Effector memory CD8-positive, alpha-beta T cell (primary cell): ENCODE data around the gene NCOA7.
"Not testable (repeated sequence)": the region's sequence is repeated elsewhere in the genome, so short reads cannot be mapped to it uniquely, and the experiment has no call there.

Source experiments
- ATAC-seq: fragments of 150-1000 bp; cut with Tn5 transposase; replicated peaks from 2 replicates; pipeline ENCODE4 v1.10.0; 2021; ENCODE audit warnings: mild to moderate bottlenecking, moderate library complexity
- DNase-seq, 3 experiments: peaks; one replicate each; pipeline ENCODE4 v3.0.0; 2021
- H3K27ac Mint-ChIP-seq, 2 donors: one replicate each; pipeline ENCODE4 v1.8.0; 2022; ENCODE audit warnings: mild to moderate bottlenecking in 2 of 2, mixed read lengths in 2 of 2, moderate library complexity in 2 of 2
- H3K27me3 Mint-ChIP-seq, 2 donors: one replicate each; pipeline ENCODE4 v1.8.0; 2022; ENCODE audit warnings: mixed read lengths in 2 of 2
- H3K36me3 Mint-ChIP-seq: one replicate; pipeline ENCODE4 v1.8.0; 2022; ENCODE audit warnings: mild to moderate bottlenecking, moderate library complexity, mixed read lengths; ENCODE audit not compliant: insufficient read depth
- H3K4me1 Mint-ChIP-seq, 2 donors: one replicate each; pipeline ENCODE4 v1.8.0; 2022; ENCODE audit warnings: low read depth in 2 of 2, mixed read lengths in 2 of 2
- H3K4me3 Mint-ChIP-seq, 2 donors: one replicate each; pipeline ENCODE4 v1.8.0; 2022; ENCODE audit warnings: mild to moderate bottlenecking in 2 of 2, mixed read lengths in 2 of 2, moderate library complexity in 2 of 2
- H3K9me3 Mint-ChIP-seq, 2 donors: one replicate each; pipeline ENCODE4 v1.8.0; 2022; ENCODE audit warnings: mixed read lengths in 2 of 2

Gene NCOA7

DNA sequence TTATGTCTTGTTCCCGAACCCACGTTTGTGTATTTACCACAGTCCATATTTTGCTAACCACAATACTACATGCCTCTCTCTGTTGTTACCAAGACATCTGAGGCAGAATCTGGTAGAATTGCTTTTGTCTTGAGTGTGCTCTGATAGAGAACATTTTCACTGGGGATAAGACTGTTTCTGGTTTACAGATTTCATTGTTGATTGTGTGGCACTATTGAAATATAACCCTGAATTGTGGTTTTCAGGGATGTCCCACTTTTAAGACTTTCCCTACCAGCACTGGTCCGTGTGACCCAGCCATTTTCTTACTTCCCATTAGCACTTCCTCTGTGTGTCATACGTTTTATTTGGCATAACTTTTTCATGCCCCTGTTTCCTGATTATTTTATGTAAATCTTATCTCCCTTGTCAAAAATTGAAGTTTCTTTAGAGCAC is 12.2 kb downstream of the NCOA7 start:
- Mint-ChIP-seq H3K27me3 (no peaks in the 10 kb centered on the region), H3K4me3 (peak overlapping the region in 1 of 2 donors; percentile 9), H3K27ac (peak overlapping the region; percentile 7 to 78), H3K36me3 (peaks cover 9% of the 10 kb centered on the region), H3K9me3 (no peaks in the 10 kb centered on the region), H3K4me1 (peaks cover 43 to 47% of the 10 kb centered on the region in 2 donors)
- ATAC-seq (peak; percentile 19), DNase-seq (no peak)

- no peak overlapping the region for H3K4me3 Mint-ChIP-seq
- no peak for DNase-seq
- no peaks in the 10 kb centered on the region for H3K27me3 Mint-ChIP-seq
- no peaks in the 10 kb centered on the region for H3K9me3 Mint-ChIP-seq
- peaks cover 5% of the 10 kb centered on the region for H3K36me3 Mint-ChIP-seq
- peaks cover 48 to 54% of the 10 kb centered on the region in 2 donors for H3K4me1 Mint-ChIP-seq
- ATAC-seq: peak; percentile 93
- H3K27ac Mint-ChIP-seq: peak overlapping the region; percentile 73 to 78
Observed at GRCh38 chr6:125804264-125804663, 13.5 kb downstream of the NCOA7 start.

DNA sequence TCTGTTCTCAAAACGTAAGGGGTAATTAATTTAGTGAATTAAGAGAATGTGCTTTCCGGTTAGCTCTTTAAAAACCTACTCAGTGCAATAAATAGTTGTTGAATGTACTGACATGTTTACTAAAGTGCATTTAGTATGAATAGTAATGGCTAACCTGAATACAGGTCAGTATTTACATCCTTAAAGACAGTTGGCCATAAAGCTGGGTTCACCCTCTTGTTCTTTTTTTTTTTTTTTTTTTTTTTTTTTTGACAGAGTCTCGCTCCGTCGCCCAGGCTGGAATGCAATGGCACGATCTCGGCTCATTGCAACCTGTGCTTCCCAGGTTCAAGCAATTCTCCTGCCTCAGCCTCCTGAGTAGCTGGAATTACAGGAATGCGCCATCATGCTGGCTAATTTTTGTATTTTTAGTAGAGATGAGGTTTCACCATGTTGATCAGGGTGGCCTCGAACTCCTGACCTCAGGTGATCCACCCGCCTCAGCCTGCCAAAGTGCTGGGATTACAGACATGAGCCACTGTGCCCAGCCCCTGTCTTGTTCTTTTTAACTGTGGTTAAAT is 14.2 kb downstream of the NCOA7 start:
- H3K4me3 Mint-ChIP-seq, H3K9me3 Mint-ChIP-seq, H3K27me3 Mint-ChIP-seq, ATAC-seq, DNase-seq, H3K27ac Mint-ChIP-seq, H3K36me3 Mint-ChIP-seq: not testable (repeated sequence)
- H3K4me1 Mint-ChIP-seq: peaks cover 45 to 48% of the 10 kb centered on the region in 2 donors

DNA sequence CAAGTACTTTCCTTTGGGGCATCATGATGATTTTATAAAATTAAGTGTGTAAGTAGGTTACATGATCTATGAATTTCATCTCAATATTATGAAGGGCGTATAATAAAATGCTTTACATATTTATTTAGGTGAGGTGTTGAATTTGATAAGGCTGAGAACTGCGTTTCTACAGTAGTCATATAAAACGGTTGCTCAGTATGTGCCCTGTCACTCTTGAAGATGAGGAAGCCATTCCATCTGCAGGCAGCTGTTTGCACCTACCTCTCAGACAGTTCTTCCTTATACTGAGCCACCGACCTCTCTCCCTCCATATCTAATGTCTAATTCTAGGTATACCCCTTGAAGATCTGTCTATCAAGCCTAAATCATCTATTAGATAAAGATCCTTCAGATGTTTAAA is 16.1 kb downstream of the NCOA7 start:
- no peaks in the 10 kb centered on the region for H3K9me3 Mint-ChIP-seq
- H3K36me3 Mint-ChIP-seq: peaks cover 4% of the 10 kb centered on the region
- no peaks in the 10 kb centered on the region for H3K27me3 Mint-ChIP-seq
- H3K27ac Mint-ChIP-seq: peak overlapping the region; percentile 0 to 20
- peaks cover 53 to 58% of the 10 kb centered on the region in 2 donors for H3K4me1 Mint-ChIP-seq
- H3K4me3 Mint-ChIP-seq: no peak overlapping the region
- ATAC-seq: no peak
- DNase-seq: no peak

- DNase-seq (no peak), ATAC-seq (no peak)
- H3K4me3 Mint-ChIP-seq: no peak overlapping the region
- peaks cover 57 to 59% of the 10 kb centered on the region in 2 donors for H3K4me1 Mint-ChIP-seq
- H3K9me3 Mint-ChIP-seq: no peaks in the 10 kb centered on the region
- no peaks in the 10 kb centered on the region for H3K27me3 Mint-ChIP-seq
- peaks cover 4% of the 10 kb centered on the region for H3K36me3 Mint-ChIP-seq
- peak overlapping the region; percentile 0 to 20 for H3K27ac Mint-ChIP-seq
Observed at GRCh38 chr6:125807293-125807692, 16.5 kb downstream of the NCOA7 start.

GRCh38 chr6:125808060-125808459 is 17.3 kb downstream of the NCOA7 start:
- ATAC-seq (peak; percentile 24), DNase-seq (no peak)
- no peaks in the 10 kb centered on the region for H3K27me3 Mint-ChIP-seq
- peaks cover 60 to 61% of the 10 kb centered on the region in 2 donors for H3K4me1 Mint-ChIP-seq
- peaks cover 4% of the 10 kb centered on the region for H3K36me3 Mint-ChIP-seq
- H3K27ac Mint-ChIP-seq: peak overlapping the region in 1 of 2 donors; percentile 10
- peak overlapping the region; percentile 9 to 49 for H3K4me3 Mint-ChIP-seq
- H3K9me3 Mint-ChIP-seq: no peaks in the 10 kb centered on the region

DNA sequence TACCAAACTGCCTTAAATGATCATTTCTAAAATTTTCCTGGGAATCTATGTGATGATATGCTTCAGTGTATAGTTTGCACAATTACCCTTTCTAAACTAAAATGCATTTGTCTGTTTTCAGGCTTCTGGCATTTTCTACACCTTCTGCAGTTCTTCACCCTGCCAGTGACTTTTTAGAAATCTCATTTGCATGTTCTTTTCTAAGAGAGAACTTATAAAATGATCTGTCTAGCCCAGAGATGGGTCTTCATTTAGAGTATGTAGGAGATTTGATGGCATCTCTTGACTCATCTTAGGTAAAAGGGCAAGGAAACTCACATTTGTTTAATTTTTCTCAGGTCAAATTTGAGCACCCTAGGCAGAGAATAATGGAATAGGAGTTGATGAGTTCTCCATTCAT is 17.8 kb downstream of the NCOA7 start:
- DNase-seq (no peak), ATAC-seq (no peak)
- Mint-ChIP-seq H3K27me3 (no peaks in the 10 kb centered on the region), H3K4me1 (peaks cover 56 to 60% of the 10 kb centered on the region in 2 donors), H3K36me3 (peaks cover 4% of the 10 kb centered on the region), H3K27ac (peak overlapping the region in 1 of 2 donors; percentile 62), H3K4me3 (peak overlapping the region in 1 of 2 donors; percentile 9), H3K9me3 (no peaks in the 10 kb centered on the region)

GRCh38 chr6:125809570-125810170 is 18.9 kb downstream of the NCOA7 start:
- ATAC-seq: no peak
- Mint-ChIP-seq H3K9me3 (no peaks in the 10 kb centered on the region), H3K36me3 (peaks cover 4% of the 10 kb centered on the region), H3K4me1 (peaks cover 51 to 57% of the 10 kb centered on the region in 2 donors), H3K27ac (peak overlapping the region in 1 of 2 donors; percentile 62), H3K4me3 (no peak overlapping the region), H3K27me3 (no peaks in the 10 kb centered on the region)
- no peak for DNase-seq

DNA sequence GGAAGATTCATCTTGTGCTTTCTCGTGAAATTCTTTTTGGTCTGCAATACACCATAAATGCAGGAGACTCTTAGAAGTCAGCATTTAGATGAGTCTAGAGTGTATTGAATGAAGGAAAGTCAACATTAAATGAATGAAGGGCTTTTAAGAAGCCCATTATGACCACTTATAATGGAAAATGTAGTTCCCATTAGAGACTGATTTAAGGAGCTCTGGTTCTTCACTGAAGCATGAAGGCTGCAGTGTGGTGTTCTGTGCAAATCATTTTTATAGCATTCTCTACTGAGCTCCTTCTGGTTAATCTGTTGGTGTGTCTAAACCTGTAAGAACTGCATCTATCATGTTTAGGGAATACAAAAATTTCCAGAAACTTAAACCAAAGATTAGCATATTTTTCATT is 19.7 kb downstream of the NCOA7 start:
- Mint-ChIP-seq H3K27me3 (no peaks in the 10 kb centered on the region), H3K36me3 (no peaks in the 10 kb centered on the region), H3K4me1 (peaks cover 55 to 59% of the 10 kb centered on the region in 2 donors), H3K27ac (no peak overlapping the region), H3K9me3 (no peaks in the 10 kb centered on the region), H3K4me3 (no peak overlapping the region)
- DNase-seq (no peak), ATAC-seq (no peak)

DNA sequence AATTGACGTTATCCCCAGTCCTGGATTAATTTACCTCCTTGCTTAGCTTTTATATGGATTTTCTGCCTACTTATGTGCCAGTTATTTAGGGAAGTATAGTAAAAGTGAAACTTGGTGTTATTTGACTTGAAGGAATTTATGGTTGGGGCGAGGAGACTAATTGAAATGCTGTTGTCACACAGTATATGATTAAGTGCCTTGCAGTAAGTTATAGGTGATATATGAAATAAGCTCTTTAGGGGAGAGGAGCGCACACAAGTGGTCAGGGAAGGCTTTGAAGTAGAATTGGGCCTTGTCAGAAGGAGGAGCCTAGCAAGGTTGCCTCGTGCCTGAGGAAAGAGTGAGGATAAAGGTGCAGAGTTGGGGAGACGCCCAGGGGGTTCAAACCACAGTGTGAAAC is 20.5 kb downstream of the NCOA7 start:
- DNase-seq: no peak
- peaks cover 56 to 57% of the 10 kb centered on the region in 2 donors for H3K4me1 Mint-ChIP-seq
- no peaks in the 10 kb centered on the region for H3K27me3 Mint-ChIP-seq
- H3K4me3 Mint-ChIP-seq: no peak overlapping the region
- peak overlapping the region in 1 of 2 donors; percentile 34 for H3K27ac Mint-ChIP-seq
- no peaks in the 10 kb centered on the region for H3K9me3 Mint-ChIP-seq
- ATAC-seq: no peak
- no peaks in the 10 kb centered on the region for H3K36me3 Mint-ChIP-seq

DNA sequence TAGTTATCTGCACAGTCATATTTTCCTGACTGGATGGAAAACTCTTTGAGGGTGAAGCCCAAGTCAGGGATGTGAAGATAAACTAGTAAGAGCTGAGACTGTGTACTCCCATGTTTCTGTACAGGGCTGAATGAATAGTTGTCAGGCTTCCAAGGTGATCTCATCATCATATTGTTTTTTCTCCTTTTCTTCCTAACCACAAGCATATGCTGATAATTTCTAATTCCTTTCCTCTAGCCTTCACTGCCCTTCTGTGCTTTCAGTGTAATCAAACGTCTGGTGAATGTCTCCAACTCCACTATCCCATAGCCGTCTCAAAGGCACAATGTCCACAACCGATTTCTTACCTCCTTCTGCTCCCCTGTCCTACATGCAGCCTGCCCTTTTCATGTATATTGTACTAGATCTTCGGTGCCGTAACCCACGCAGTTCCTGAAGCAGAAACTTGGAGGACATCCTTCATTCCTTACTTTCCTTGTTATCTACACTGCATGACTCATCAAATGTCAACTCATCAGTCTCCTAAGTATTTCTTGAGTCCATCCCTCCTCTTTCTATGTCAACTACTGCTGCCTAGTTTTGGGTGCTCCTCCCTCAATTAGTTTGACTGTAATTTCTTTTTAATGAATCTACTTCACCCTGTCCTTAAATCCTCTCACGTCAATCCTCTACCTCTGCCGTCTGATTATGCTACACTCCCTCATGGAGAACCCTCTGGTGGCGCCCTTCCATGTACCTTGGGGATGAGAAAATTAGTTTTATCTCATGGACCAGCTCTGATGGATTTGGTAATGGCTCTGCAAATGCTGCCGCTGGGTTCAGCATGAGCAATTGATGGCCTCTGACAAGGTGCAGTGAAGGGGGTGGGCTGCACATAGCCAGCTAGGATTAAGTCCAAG is 21.9 kb downstream of the NCOA7 start:
- H3K27me3 Mint-ChIP-seq: no peaks in the 10 kb centered on the region
- no peak overlapping the region for H3K4me3 Mint-ChIP-seq
- no peaks in the 10 kb centered on the region for H3K9me3 Mint-ChIP-seq
- ATAC-seq: no peak
- no peak for DNase-seq
- no peaks in the 10 kb centered on the region for H3K36me3 Mint-ChIP-seq
- H3K27ac Mint-ChIP-seq: no peak overlapping the region
- H3K4me1 Mint-ChIP-seq: peaks cover 50 to 53% of the 10 kb centered on the region in 2 donors

GRCh38 chr6:125814481-125814880 is 23.7 kb downstream of the NCOA7 start:
- Mint-ChIP-seq H3K27ac (peak overlapping the region in 1 of 2 donors; percentile 55), H3K4me3 (peak overlapping the region; percentile 13 to 45), H3K4me1 (peaks cover 45 to 52% of the 10 kb centered on the region in 2 donors), H3K27me3 (no peaks in the 10 kb centered on the region), H3K36me3 (no peaks in the 10 kb centered on the region), H3K9me3 (no peaks in the 10 kb centered on the region)
- ATAC-seq (no peak), DNase-seq (no peak)

DNA sequence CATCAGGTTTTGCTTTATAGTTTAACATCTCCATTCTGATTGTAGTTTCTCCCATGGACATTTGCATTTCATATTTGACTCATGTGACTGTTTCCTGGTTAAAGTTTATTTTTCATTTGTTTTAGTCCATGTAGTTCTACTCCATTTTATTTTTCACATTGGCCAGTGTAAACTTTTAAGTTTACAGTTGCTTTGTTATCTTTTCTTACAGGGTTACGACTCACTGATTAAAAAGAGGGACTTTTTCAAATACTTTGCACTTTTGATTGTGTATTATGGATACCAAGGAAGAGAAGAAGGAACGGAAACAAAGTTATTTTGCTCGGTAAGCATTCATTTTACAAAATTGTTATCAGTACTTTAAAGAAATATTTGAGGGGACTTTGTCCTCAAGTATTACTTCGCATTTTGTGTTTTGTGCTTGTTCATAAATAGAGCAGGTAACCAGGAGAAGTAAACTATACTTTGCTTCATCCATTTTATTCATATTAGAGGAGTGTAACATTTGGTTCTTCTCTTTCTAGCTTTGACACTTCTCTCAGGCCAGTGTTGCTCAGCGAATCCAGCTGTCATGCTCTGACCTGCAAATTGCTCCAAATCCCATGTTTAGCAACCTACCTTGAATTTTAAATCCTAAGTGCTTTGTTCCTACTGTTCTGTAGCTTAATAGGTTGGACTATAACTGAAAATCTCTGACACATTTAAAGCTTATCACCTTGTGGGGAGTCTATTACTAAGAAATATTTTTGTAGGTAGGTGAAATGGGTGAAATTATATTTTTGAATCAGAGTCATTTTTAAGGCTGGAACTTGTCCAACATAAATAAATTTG is 24.5 kb downstream of the NCOA7 start:
- peaks cover 49 to 50% of the 10 kb centered on the region in 2 donors for H3K4me1 Mint-ChIP-seq
- no peak for DNase-seq
- no peaks in the 10 kb centered on the region for H3K36me3 Mint-ChIP-seq
- no peaks in the 10 kb centered on the region for H3K9me3 Mint-ChIP-seq
- ATAC-seq: no peak
- peak overlapping the region; percentile 55 to 65 for H3K27ac Mint-ChIP-seq
- H3K27me3 Mint-ChIP-seq: no peaks in the 10 kb centered on the region
- no peak overlapping the region for H3K4me3 Mint-ChIP-seq
